Posterior vena cava (tissue), 2 donors: ENCODE results near the gene BST2. TPM values are rescaled to one million over a fixed set of nuclear protein-coding genes. Genes with fewer than 3 reads are reported as not detected.
A peak's percentile ranks its signal among the peaks of the same experiment; 100 is the strongest.

Experiments
- DNase-seq: peaks from one replicate; pipeline ENCODE4 v3.0.0-alpha.2; 2020; ENCODE audit warnings: low spot score
- intact Hi-C, 2 donors: fragments of 100-400 bp; cut with DNase I; formaldehyde crosslinking; loops; one replicate each; pipeline versions ENCODE4 v1.14.1 to v1.14.2; 2022 to 2023
- long read RNA-seq, 2 donors: library from polyadenylated mRNA; unstranded; transcript quantifications; one replicate each; pipeline ENCODE4 v2.0.0, GENCODE V29; 2020 to 2021
- total RNA-seq, 2 donors: library from RNA; stranded (reverse); fragmentation: NEBNext Ultra II Directional; extraction: Animal tissue kit (Norgen Biotek cat#: 25700); gene quantifications; one replicate each; pipeline ENCODE4 v1.2.1, GENCODE V29; 2021
- donor health status: DM: yes; HTN: yes; CAD: no.
- donor health status: DM: yes; HTN: yes; CAD: no.

Gene BST2
- total RNA-seq = 10 to 100 TPM; 37.8 to 82.9 TPM
- long read RNA-seq, donor 1, transcript BST2-201 (5 exons, 1,019 nt) = major isoform, 7 of 7 reads
- long read RNA-seq, donor 1, partial matches to known transcripts = 0 of 7 reads
- long read RNA-seq, donor 1, other reads (novel, unspliced or antisense) = 0 of 7 reads
- long read RNA-seq, donor 2, transcript BST2-201 (5 exons, 1,019 nt) = major isoform, 91 of 92 reads
- long read RNA-seq, donor 2, partial matches to known transcripts = 0 of 92 reads
- long read RNA-seq, donor 2, other reads (novel, unspliced or antisense) = 1 of 92 reads

DNA sequence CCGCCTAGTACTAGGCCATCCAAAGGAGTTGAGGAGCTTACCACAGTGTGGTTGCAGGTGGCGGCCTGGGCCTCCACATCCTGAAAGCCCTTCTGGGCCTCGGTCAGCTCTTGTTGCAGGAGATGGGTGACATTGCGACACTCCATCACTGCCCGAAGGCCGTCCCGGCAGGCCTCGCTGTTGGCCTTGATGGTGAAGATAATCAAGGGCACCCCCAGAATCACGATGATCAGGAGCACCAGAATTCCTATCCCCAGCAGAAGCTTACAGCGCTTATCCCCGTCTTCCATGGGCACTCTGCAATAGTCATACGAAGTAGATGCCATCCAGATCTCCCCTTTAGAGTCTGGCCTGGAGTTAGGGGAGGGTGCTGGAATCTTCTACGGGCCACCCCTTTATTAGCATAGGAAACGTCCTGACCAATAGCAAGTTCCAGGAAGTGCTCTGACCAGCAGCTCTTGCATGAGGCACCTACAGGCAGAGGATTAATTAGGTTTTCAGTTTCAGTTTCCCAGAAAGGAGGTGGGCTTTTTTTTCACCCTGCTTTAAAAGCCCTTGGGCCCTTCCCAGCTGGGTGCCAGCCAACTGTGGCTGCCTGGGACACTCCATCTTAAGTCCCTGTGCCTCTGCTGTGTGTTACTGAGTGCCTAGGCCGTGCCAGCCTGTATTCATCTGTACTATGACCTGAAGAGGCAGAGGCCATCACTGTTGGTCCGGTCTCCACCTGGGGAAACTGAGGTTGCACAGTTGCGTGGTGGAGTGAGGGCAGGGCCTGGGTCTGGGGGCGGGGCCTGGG is at the start of gene BST2:
BST2 (minus strand) TSS at position 381 of the 796 bp plus-strand sequence; CDS start at position 326, 55 bp downstream.
- no peak for DNase-seq
- intact Hi-C loops = no loop called here

DNA sequence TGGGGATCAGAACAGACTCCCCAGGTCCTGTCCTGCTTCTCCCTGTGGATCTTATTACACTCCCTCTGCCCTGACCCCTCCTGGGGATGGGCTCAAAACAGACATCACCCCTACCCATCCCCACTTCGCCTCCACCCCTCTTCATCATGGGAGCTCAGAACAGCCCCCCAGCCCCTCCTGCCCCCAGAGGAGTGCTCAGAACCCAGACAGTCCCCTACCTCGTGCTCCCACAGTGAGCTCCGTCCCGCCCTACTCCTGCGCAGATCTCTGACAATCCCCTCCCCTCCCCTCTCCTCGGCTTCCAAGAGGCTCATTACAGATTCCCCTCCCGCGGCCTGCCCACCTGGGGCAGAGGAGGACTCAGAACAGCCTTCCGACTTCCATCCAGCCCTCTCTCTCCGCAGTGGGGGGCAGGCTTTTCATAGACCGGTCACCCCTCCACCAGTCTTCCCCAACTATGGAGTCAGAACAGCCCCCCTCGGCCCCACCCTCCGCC is 49.2 kb upstream of the BST2 start:
- DNase-seq = no peak
- intact Hi-C loops = no loop called here

GRCh38 chr19:17451820-17452219 is 46.4 kb upstream of the BST2 start:
- intact Hi-C loops = no loop called here
- no peak for DNase-seq

DNA sequence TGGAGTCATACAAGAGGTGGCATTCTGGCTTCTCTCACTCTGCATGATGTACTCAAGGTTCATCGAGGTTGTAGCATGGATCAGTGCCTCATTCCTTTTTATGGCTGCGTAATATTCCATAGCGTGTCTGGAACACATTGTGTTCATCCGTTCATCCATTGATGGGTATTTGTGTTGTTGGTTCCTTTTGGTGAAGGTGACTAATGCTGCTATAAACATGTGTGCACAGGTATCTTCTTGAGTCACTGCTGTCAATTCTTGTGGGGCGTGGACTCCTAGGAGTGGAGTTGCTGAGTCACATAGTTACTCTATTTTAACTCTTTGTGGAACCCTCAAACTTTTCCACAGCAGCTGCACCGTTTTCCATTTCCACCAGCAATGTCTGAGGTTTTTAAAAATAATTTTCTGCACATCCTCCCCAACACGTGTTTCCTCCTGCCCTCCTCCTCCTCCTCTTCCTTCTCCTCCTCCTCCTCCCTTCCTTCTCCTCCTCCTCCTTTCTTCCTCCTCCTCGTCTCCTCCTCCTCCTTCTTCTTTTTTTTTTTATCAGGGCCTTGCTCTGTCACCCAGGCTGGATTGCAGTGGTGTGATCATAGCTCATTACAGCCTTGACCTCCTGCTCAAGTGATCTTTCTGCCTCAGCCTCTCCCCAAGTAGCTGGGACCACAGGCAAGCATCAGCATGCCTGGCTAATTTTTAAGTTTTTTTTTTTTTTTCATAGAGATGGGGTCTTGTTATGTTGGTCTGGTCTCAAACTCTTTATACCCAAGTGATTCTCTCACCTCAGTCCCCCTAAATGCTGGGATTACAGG is 45.0 kb upstream of the BST2 start:
- no peak for DNase-seq
- intact Hi-C loops = no loop called here

- DNase-seq = peak; percentile 87
- intact Hi-C loops = no loop called here
These were observed 42.9 kb upstream of the BST2 start, which contains the start of gene TMEM221 for GRCh38 chr19:17448131-17448967. TMEM221 (minus strand) TSS chr19:17448668; CDS start chr19:17448462, 206 bp downstream.

DNA sequence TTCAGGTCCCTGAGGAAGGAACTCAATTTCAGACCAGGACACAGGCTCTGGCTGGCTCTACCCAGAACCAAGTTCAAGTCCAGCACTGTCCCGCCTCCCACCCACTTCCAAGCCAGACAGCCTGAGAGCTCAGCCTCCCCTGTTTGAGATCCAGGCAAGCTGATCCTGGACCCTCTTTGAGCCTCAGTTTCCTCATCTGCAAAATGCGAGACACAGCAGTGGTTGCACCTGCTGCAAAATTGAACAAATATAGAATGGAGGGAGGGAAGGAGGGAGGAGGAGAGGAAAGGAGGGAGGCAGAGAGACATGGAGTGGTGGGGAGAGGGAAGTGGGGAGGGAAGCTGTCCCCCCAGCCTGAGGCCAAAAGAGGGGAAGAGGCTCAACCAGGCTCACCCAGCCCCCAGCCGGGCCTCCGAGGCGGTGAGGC is 42.3 kb upstream of the BST2 start:
- intact Hi-C loops = no loop called here
- no peak for DNase-seq

DNA sequence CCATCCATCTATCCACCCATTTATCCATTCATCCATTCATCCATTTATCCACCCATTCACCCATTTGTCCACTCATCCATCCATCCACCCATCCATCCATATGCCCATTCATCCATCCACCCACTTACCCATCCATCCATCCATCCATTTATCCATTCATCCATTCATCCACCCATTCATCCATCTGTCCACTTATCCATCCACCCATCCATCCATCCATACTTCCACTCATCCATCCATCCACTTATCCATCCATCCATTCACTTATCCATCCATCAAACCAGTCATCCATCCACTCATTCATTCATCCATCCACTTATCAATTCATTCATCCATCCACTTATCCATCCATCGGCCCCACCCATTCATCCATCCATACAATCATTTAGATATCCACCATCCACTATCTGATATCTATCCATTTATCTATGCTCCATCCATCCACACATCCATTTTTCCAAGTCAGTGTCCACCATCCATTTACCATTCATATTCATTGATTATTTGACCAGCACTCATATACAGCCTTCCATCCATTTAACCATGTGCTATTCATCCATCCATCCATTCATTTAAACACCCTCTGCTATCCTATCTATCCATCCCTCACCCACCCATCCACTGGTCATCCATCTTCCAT is 40.2 kb upstream of the BST2 start:
- intact Hi-C loops = no loop called here
- DNase-seq = no peak

GRCh38 chr19:17441241-17442021 is 36.0 kb upstream of the BST2 start:
- intact Hi-C loops = no loop called here

DNA sequence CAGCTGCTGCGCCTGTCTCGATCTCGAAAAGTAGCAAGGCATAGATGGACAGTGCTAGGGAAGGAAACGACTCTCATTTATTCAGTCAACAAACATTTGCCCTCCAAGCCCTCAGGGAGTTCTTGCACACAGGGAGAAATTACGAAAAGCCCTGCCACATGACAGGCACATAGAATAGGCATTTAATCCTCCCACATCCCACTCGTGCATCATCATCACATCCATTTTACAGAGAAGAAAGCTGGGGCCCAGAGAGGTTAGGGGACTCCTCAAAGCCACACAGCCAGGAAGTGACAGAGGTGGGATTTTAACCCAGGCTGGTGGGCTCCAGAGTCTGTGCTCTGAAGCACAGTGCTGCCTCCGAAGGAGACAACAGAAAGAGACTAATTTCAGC is 31.4 kb upstream of the BST2 start:
- intact Hi-C loops = no loop called here
- DNase-seq = no peak

More at GRCh38 chr19:17441241-17442021, 36.0 kb upstream of the BST2 start:
- no peak for DNase-seq

DNA sequence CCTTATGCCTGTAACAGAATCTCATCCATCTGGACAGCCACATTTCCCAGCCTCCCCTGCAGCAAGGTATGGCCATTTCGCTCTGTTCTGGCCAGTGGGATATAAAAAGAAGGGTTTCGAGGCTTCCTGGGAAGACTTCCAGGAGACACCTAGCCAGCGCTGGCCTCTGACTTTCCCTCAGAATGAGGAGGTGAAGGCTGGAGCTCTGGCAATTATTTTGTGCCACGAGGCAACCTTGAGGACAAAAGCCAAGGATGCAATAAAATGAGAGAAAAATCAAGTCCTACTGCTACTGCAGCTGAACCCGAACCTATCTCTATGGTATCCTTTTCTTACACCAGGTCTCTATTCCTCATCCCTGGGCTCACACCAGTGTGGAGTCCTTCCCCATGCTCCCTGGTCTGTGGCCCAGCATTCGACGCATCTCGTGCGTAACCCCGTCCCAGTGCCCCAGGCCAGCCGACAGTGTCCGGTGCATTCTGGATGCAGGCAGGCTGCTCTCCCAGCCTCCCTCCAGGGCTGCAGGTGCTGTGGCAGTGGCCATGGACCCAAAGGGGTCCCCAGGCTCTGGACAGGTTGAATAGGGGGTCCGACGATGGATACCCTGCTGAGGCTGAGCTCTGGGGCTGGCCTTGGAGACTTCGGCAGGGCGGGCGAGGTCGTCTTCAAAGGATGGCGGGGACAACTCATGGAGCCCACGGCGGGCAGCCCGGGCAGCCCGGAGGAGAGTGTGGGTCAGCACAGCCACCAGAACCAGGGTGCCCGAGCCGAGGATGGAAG is 30.9 kb upstream of the BST2 start:
- intact Hi-C loops = no loop called here
- DNase-seq = no peak

DNA sequence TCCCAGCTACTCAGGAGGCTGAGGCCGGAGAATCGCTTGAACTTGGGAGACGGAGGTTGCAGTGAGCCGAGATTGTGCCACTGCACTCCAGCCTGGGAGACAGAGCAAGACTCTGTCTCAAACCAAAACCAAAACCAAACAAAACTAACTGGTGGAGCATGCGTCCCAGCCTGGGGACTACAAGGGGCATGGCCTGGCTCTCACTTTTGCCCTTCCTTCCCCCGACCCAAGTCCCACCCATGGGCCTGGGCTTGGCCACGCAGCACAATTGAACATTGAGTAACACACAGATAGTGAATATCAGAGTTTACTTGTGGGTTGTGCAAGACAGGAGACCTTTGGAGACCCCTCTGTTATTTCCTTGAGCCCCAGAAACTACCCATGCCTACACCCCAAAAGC is 29.8 kb upstream of the BST2 start:
- intact Hi-C loops = no loop called here
- DNase-seq = no peak

DNA sequence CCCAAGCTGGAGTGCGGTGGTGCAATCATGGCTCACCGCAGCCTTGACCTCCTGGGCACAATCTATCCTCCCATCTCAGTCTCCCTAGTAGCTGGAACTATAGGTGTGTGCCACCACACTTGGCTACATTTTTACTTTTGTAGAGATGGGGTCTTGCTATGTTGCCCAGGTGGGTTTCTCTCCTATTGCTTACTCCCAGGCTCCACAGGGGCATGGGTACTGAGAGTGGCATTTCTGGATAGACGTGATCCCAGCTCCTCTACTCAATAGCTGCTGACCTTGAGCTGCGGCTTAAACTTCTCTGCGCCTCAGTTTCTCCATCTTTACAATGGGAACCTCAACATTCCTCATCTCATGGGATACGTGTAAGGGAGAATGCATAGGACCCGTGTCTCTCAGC is 26.0 kb upstream of the BST2 start:
- DNase-seq = no peak
- intact Hi-C loops = no loop called here

DNA sequence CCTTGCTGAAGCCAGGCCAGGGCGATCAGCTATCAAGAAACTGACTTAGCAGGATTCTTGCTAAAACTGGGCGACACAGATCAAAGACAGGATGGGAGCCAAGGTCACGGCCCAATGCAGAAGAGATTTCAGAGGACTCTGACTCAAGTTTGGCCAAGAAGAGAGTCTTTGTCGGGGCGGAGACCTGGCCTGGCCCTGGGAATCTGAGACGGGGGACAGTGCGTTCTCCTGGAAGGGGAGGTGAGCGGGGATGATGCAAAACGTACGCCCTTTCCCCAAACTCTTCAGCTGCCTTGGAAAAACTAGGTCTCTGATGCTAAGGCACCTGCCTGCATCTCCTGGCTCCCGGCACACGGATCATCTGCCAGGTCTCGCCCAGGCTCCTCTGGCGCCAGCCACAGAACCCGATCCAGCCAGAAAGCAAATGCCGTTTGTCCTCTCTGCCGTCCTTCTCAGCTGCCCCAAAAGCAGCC is 24.2 kb upstream of the BST2 start:
- intact Hi-C loops = no loop called here
- no peak for DNase-seq

GRCh38 chr19:17424743-17425365 is 19.4 kb upstream of the BST2 start:
- intact Hi-C loops = no loop called here
- DNase-seq = no peak

GRCh38 chr19:17423429-17424208 is 18.2 kb upstream of the BST2 start:
- DNase-seq = peak; percentile 82
- intact Hi-C loops = no loop called here

DNA sequence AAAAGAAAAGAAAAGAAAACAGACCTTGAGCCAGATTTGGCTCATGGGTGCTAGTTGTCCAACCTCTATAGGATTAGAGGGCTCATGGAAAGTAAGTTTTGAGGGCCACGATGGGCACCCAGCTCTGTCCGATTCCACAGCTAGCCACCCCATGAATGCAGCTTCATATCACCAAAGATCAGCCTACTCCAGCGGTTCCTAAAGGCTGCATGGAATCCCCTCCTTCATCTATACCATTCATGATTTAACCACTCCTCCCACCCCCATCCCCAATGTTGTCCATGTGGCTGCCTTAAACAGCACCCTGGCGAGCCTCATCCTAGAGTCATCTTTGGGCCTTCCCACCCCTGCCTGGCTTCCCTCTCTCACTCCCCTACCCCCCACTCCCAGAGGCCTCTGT is 16.5 kb upstream of the BST2 start:
- intact Hi-C loops = no loop called here
- DNase-seq = no peak
